SU-DHL-6 (cell line): ENCODE results near the gene TRAPPC3L.

Experiments
- CTCF ChIP-seq: fragments of 200-600 bp; sonication (generic); IDR thresholded peaks from one replicate; pipeline ENCODE4 v1.5.1; 2017; ENCODE audit warnings: antibody characterized with exemption, mild to moderate bottlenecking, low read length, moderate library complexity; ENCODE audit not compliant: insufficient read depth, poor library complexity, severe bottlenecking
- EZH2phosphoT487 ChIP-seq: fragments of 200-600 bp; sonication (generic), shearing (Covaris generic); conservative IDR thresholded peaks from 2 replicates; pipeline ENCODE4 v1.6.1; 2018; ENCODE audit warnings: mild to moderate bottlenecking, antibody characterized with exemption, low read length, moderate library complexity, mixed read lengths

GRCh38 chr6:116571683-116572000 lies 26.2 kb upstream of the TRAPPC3L start:
- no peak for TF ChIP-seq CTCF
- no peak for TF ChIP-seq EZH2phosphoT487
